CD4-positive, CD25-positive, alpha-beta regulatory T cell (primary cell): ENCODE data around the gene C14orf180. TPM values are rescaled to one million over a fixed set of nuclear protein-coding genes. Genes with fewer than 3 reads are reported as not detected.

Experiments
- ATAC-seq, 2 donors: fragments of 150-1000 bp; cut with Tn5 transposase; one replicate each; pipeline ENCODE4 v1.10.0; 2021; ENCODE audit warnings: low read depth in 2 of 2, moderate number of reproducible peaks in 2 of 2, moderate library complexity in 1 of 2
- DNase-seq, 3 donors: peaks; one replicate each; pipeline versions ENCODE4 v3.0.0 to v3.0.0-alpha.2; 2012 to 2022; ENCODE audit warnings: mixed read lengths in 1 of 3
- H3K27ac ChIP-seq: one replicate; pipeline ENCODE4 v1.7.0; 2013; ENCODE audit warnings: mild to moderate bottlenecking, low read length; ENCODE audit not compliant: insufficient read depth, poor library complexity, severe bottlenecking
- H3K27me3 ChIP-seq: one replicate; pipeline ENCODE4 v1.7.0; 2013; ENCODE audit warnings: low read length; ENCODE audit not compliant: control insufficient read depth, insufficient read depth
- H3K36me3 ChIP-seq: one replicate; pipeline ENCODE4 v1.7.0; 2013; ENCODE audit warnings: mild to moderate bottlenecking, low read length, moderate library complexity; ENCODE audit not compliant: control insufficient read depth, insufficient read depth
- H3K4me1 ChIP-seq: 2 replicates; pipeline ENCODE4 v1.7.0; 2013; ENCODE audit warnings: mild to moderate bottlenecking, low read length; ENCODE audit not compliant: insufficient read depth, control insufficient read depth, poor library complexity, severe bottlenecking
- H3K4me3 ChIP-seq: one replicate; pipeline ENCODE4 v1.7.0; 2013; ENCODE audit warnings: low read depth, mild to moderate bottlenecking, low read length, moderate library complexity
- H3K9me3 ChIP-seq, 2 experiments: 1 replicate in 1 of 2; 2 replicates in 1 of 2; pipeline ENCODE4 v1.7.0; 2013; ENCODE audit warnings: low read length in 2 of 2, mild to moderate bottlenecking in 1 of 2, moderate library complexity in 1 of 2; ENCODE audit not compliant: control insufficient read depth in 2 of 2
- H3K27ac Mint-ChIP-seq, 3 donors: one replicate each; pipeline ENCODE4 v1.8.0; 2020 to 2022; ENCODE audit warnings: mild to moderate bottlenecking in 3 of 3, mixed read lengths in 3 of 3, moderate library complexity in 2 of 3
- H3K27me3 Mint-ChIP-seq: one replicate; pipeline ENCODE4 v1.8.0; 2022; ENCODE audit warnings: mild to moderate bottlenecking, mixed read lengths
- H3K36me3 Mint-ChIP-seq: one replicate; pipeline ENCODE4 v1.8.0; 2020; ENCODE audit warnings: mixed read lengths
- H3K4me1 Mint-ChIP-seq, 4 donors: one replicate each; pipeline ENCODE4 v1.8.0; 2020 to 2022; ENCODE audit warnings: mixed read lengths in 4 of 4, mild to moderate bottlenecking in 1 of 4
- H3K4me3 Mint-ChIP-seq, 4 donors: one replicate each; pipeline ENCODE4 v1.8.0; 2020 to 2022; ENCODE audit warnings: mild to moderate bottlenecking in 4 of 4, mixed read lengths in 4 of 4, moderate library complexity in 3 of 4
- H3K9me3 Mint-ChIP-seq, 7 donors: one replicate each; pipeline ENCODE4 v1.8.0; 2020 to 2022; ENCODE audit warnings: mixed read lengths in 7 of 7, mild to moderate bottlenecking in 3 of 7, moderate library complexity in 2 of 7
- polyA plus RNA-seq, 4 donors: library from polyadenylated mRNA; unstranded; fragments of 300-500 nt; fragmentation: Illumina TruSeq; gene quantifications; one replicate each; pipeline ENCODE4 v1.2.3, GENCODE V29; 2021
- total RNA-seq: library from RNA; stranded (reverse); gene quantifications from one replicate; pipeline ENCODE4 v1.2.3, GENCODE V29; 2022

The C14orf180 gene
- total and polyA plus RNA-seq, 5 donors from 2014 or later, result not detected

DNA sequence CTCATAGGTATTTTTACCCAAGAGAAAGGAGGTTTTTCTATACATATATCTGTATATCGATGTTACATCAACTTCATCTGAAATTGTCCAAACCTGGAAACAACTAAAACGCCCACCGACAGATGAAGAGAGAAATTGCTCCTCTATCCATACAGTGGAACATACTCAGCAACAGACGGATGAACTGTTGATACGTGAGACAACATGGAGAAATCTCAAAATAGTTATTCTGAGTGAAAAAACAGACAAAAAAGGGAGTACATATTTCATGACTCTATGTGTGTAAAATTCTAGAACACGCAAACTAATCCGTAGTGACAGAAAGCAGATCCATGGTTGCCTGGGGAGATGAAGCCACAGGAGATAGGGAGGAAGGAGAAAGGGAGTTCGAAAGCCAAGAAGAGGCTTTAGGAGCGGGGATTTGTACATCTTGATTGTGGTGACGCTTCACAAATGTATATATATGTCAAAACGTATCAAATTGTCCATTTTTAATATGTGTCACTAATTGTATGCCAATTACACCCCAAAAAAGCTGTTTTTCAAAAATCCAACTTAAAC, 37.6 kb upstream of the C14orf180 start:
- no peak overlapping the region for H3K27ac ChIP-seq
- Mint-ChIP-seq H3K27me3 (peaks cover 13% of the 10 kb centered on the region), H3K27ac (peak overlapping the region in 1 of 3 donors; percentile 0), H3K9me3 (peaks cover 0 to 3% (median 0%) of the 10 kb centered on the region in 7 donors), H3K36me3 (no peaks in the 10 kb centered on the region), H3K4me1 (peaks cover 0 to 5% (median 1%) of the 10 kb centered on the region in 4 donors), H3K4me3 (no peak overlapping the region)
- DNase-seq (no peak), ATAC-seq (no peak)
- no peaks in the 10 kb centered on the region for H3K9me3 ChIP-seq
- H3K36me3 ChIP-seq, result no peaks in the 10 kb centered on the region
- H3K4me3 ChIP-seq, result no peak overlapping the region
- no peaks in the 10 kb centered on the region for H3K4me1 ChIP-seq
- peaks cover 5% of the 10 kb centered on the region for H3K27me3 ChIP-seq

DNA sequence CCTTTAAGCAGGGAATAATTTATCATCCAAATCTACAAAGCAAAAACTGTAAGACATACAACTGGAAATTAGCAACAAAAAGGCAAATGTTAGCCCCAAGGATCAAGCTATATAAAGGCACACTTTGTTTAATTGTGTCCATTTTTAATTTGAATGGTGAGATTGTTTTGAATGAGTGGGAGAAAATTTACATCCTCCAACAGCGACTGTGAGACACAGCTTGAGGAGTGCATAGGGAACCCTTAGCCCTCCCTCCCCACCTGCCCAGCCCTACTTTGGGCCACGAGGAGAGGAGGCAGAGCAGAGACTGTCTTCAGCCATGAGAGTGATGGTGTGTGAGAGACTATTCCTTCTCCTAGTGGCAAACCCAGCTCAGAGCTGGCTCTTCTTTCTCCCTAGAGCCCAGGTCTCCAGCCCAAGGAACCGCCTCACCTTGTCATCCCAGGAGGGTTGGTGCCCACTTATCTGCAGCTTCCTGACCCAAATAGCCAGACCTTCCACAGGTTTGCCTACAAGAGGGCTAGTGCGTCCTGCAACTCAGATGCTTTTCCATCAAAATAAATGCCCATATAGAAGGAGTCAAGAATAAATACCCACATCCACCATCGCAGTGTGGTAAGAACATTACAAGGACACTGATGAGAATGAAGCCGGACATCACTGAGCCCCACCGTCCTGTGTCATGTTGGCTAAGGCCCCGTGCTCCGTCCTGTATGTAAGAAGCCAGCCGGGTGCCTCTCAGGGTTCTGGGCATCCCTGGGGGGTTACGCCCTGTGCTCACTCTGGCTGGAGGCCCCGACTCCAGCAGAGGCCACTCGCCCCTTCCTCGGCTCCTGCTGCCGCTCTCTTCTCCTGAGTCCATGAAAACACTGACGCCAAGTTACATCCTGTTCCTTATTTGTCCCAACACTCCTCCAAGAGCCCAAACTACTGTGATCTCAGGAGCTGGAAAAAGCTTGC, 36.4 kb upstream of the C14orf180 start:
- no peak overlapping the region for H3K27ac ChIP-seq
- H3K4me3 Mint-ChIP-seq, result no peak overlapping the region
- no peaks in the 10 kb centered on the region for H3K4me1 ChIP-seq
- H3K9me3 Mint-ChIP-seq, result peaks cover 0 to 3% (median 0%) of the 10 kb centered on the region in 7 donors
- no peaks in the 10 kb centered on the region for H3K36me3 ChIP-seq
- peaks cover 5% of the 10 kb centered on the region for H3K27me3 ChIP-seq
- ATAC-seq (no peak), DNase-seq (no peak)
- no peak overlapping the region for H3K4me3 ChIP-seq
- H3K27me3 Mint-ChIP-seq, result peaks cover 13% of the 10 kb centered on the region
- H3K9me3 ChIP-seq, result no peaks in the 10 kb centered on the region
- no peaks in the 10 kb centered on the region for H3K36me3 Mint-ChIP-seq
- peak overlapping the region in 1 of 3 donors; percentile 71 for H3K27ac Mint-ChIP-seq
- no peaks in the 10 kb centered on the region for H3K4me1 Mint-ChIP-seq

GRCh38 chr14:104544362-104544961, 35.1 kb upstream of the C14orf180 start:
- Mint-ChIP-seq H3K4me3 (no peak overlapping the region), H3K27ac (no peak overlapping the region), H3K9me3 (peaks cover 0 to 1% (median 0%) of the 10 kb centered on the region in 7 donors), H3K36me3 (no peaks in the 10 kb centered on the region), H3K27me3 (peaks cover 13% of the 10 kb centered on the region), H3K4me1 (no peaks in the 10 kb centered on the region)
- Histone ChIP-seq H3K36me3 (no peaks in the 10 kb centered on the region), H3K4me3 (no peak overlapping the region), H3K9me3 (no peaks in the 10 kb centered on the region), H3K4me1 (no peaks in the 10 kb centered on the region), H3K27me3 (peaks cover 5% of the 10 kb centered on the region), H3K27ac (no peak overlapping the region)
- no peak for ATAC-seq
- DNase-seq, result no peak

GRCh38 chr14:104545151-104545941, 34.2 kb upstream of the C14orf180 start:
- no peak for DNase-seq
- H3K9me3 ChIP-seq, result no peaks in the 10 kb centered on the region
- no peak for ATAC-seq
- Mint-ChIP-seq H3K27ac (no peak overlapping the region), H3K36me3 (no peaks in the 10 kb centered on the region), H3K4me3 (no peak overlapping the region), H3K27me3 (peaks cover 9% of the 10 kb centered on the region), H3K4me1 (no peaks in the 10 kb centered on the region), H3K9me3 (peaks cover 0 to 1% (median 0%) of the 10 kb centered on the region in 7 donors)
- no peaks in the 10 kb centered on the region for H3K4me1 ChIP-seq
- H3K27me3 ChIP-seq, result peaks cover 5% of the 10 kb centered on the region
- no peaks in the 10 kb centered on the region for H3K36me3 ChIP-seq
- no peak overlapping the region for H3K27ac ChIP-seq
- H3K4me3 ChIP-seq, result no peak overlapping the region

DNA sequence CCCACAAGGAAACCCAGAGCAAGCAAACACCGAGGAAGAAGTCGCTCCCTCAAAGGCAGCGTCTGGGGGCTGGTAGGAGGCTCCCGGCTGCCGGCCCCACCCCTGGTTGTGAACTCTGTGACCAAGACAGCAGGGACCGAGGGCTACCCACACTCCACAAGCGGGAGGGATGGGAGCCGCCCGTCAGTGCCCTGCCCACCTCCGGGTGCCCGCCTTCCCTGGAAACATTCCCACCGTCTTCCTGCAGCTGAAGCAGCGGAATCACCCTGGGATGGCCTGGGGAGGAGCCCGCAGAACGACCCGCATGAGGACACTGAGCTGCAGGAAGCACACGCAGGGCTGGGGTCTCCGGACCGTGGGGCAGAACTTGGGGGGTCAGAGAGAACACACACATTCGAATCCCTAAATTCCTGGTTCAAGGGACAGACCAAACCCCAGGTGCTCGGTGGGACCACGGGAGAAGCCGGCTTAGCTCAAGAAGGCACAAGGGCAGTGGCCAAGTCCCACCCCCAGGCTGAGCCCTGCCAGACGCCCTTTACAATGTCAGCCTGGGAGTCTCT, 33.5 kb upstream of the C14orf180 start:
- H3K27me3 Mint-ChIP-seq, result peaks cover 8% of the 10 kb centered on the region
- H3K9me3 Mint-ChIP-seq, result no peaks in the 10 kb centered on the region
- ATAC-seq (no peak), DNase-seq (no peak)
- no peak overlapping the region for H3K4me3 Mint-ChIP-seq
- no peak overlapping the region for H3K27ac Mint-ChIP-seq
- Histone ChIP-seq H3K9me3 (no peaks in the 10 kb centered on the region), H3K4me1 (no peaks in the 10 kb centered on the region), H3K4me3 (no peak overlapping the region), H3K36me3 (no peaks in the 10 kb centered on the region), H3K27ac (no peak overlapping the region), H3K27me3 (peaks cover 5% of the 10 kb centered on the region)
- no peaks in the 10 kb centered on the region for H3K36me3 Mint-ChIP-seq
- H3K4me1 Mint-ChIP-seq, result no peaks in the 10 kb centered on the region

DNA sequence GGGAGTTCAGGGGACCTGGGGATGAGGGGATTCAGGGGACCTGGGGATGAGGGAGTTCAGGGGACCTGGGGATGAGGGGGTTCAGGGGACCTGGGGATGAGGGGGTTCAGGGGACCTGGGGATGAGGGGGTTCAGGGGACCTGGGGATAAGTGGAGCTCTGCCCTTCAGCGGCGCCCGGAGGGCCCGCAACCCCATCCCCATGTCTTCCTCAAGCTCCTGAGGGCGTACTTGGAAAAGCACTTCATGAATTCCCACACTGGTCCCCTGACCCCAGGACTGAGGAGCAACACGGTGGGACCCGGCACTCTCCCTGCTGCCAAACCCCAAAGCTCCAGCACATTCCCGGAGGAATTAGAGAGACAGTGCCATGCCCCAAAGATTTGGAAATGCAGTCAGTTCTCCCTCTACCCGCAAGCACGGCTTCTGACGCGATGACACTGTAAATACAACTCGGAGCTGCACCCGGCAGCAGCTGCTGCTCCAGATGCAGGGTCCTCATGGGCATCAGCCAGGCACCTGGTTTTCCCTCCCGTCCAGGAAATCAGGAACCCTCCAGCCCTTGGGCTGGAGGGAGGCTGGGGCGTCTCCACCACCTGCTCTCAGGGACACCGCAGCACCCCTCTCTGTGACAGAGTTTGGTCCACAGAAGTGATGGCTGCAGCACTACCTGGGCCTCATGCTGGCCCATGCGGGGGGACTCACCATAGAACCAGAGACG, 32.8 kb upstream of the C14orf180 start:
- Histone ChIP-seq H3K27ac (no peak overlapping the region), H3K4me3 (no peak overlapping the region), H3K9me3 (no peaks in the 10 kb centered on the region), H3K27me3 (peaks cover 5% of the 10 kb centered on the region), H3K36me3 (no peaks in the 10 kb centered on the region), H3K4me1 (no peaks in the 10 kb centered on the region)
- Mint-ChIP-seq H3K9me3 (no peaks in the 10 kb centered on the region), H3K36me3 (no peaks in the 10 kb centered on the region), H3K4me1 (no peaks in the 10 kb centered on the region), H3K4me3 (no peak overlapping the region), H3K27me3 (peaks cover 8% of the 10 kb centered on the region), H3K27ac (no peak overlapping the region)
- ATAC-seq (no peak), DNase-seq (no peak)
